HEK293T (cell line): ENCODE results near the gene PATZ1.
A peak's percentile ranks its signal among the peaks of the same experiment; 100 is the strongest.

Experiments used
- CTCF ChIA-PET: fragments of 350-600 bp; formaldehyde crosslinking; extraction: SDS; loops from one replicate; lab custom pipeline; 2021; ENCODE audit warnings: antibody characterized with exemption, inconsistent platforms; lab: Yijun Ruan, JAX
- POLR2A ChIA-PET: fragments of 350-600 bp; formaldehyde crosslinking; extraction: SDS; loops from one replicate; lab custom pipeline; 2020; ENCODE audit warnings: antibody characterized with exemption, inconsistent platforms; lab: Yijun Ruan, JAX
- DNase-seq: peaks from one replicate; pipeline ENCODE4 v3.0.0; 2012; ENCODE audit warnings: mixed read lengths; ENCODE audit errors: extremely low spot score
- ARNT ChIP-seq: fragments of 450-650 bp; IDR thresholded peaks from 2 replicates; pipeline ENCODE4 v1.6.1; 2017; ENCODE audit warnings: mild to moderate bottlenecking
- BHLHE40 ChIP-seq: fragments of 450-650 bp; IDR thresholded peaks from 2 replicates; pipeline ENCODE4 v1.6.1; 2016; ENCODE audit warnings: mild to moderate bottlenecking, moderate library complexity, borderline replicate concordance
- CTBP1 ChIP-seq: fragments of 450-650 bp; IDR thresholded peaks from 2 replicates; pipeline ENCODE4 v1.6.1; 2016; ENCODE audit warnings: borderline replicate concordance
- ELF4 ChIP-seq: fragments of 450-650 bp; IDR thresholded peaks from 2 replicates; pipeline ENCODE4 v1.6.1; 2017; ENCODE audit warnings: antibody characterized with exemption
- FOXA1 ChIP-seq: fragments of 450-650 bp; IDR thresholded peaks from 2 replicates; pipeline ENCODE4 v1.6.1; 2016; ENCODE audit warnings: mild to moderate bottlenecking
- FOXK2 ChIP-seq: fragments of 450-650 bp; IDR thresholded peaks from 2 replicates; pipeline ENCODE4 v1.6.1; 2016; ENCODE audit warnings: mild to moderate bottlenecking
- FOXM1 ChIP-seq: fragments of 450-650 bp; IDR thresholded peaks from 2 replicates; pipeline ENCODE4 v1.6.1; 2017; ENCODE audit warnings: mild to moderate bottlenecking, borderline replicate concordance
- HDGF ChIP-seq: fragments of 450-650 bp; IDR thresholded peaks from 2 replicates; pipeline ENCODE4 v1.6.1; 2017; ENCODE audit warnings: antibody characterized with exemption, borderline replicate concordance
- L3MBTL2 ChIP-seq: fragments of 450-650 bp; conservative IDR thresholded peaks from 2 replicates; pipeline ENCODE4 v1.6.1; 2016; ENCODE audit warnings: mild to moderate bottlenecking
- LEF1 ChIP-seq: fragments of 450-650 bp; IDR thresholded peaks from 2 replicates; pipeline ENCODE4 v1.6.1; 2017; ENCODE audit warnings: mild to moderate bottlenecking, borderline replicate concordance
- NFRKB ChIP-seq: fragments of 450-650 bp; IDR thresholded peaks from 2 replicates; pipeline ENCODE4 v1.6.1; 2016; ENCODE audit warnings: mild to moderate bottlenecking, moderate library complexity
- SP1 ChIP-seq: fragments of 450-650 bp; IDR thresholded peaks from 2 replicates; pipeline ENCODE4 v1.6.1; 2017
- SUZ12 ChIP-seq: fragments of 450-650 bp; IDR thresholded peaks from 2 replicates; pipeline ENCODE4 v1.6.1; 2016; ENCODE audit warnings: mild to moderate bottlenecking
- TARDBP ChIP-seq: fragments of 450-650 bp; IDR thresholded peaks from 2 replicates; pipeline ENCODE4 v1.6.1; 2016
- ZNF384 ChIP-seq: fragments of 450-650 bp; IDR thresholded peaks from 2 replicates; pipeline ENCODE4 v1.6.1; 2016
- TF ChIP-seq, protein P1 (sequence below): fragments of 450-650 bp; IDR thresholded peaks from 2 replicates; pipeline ENCODE4 v1.6.1; 2016

PATZ1 gene

DNA sequence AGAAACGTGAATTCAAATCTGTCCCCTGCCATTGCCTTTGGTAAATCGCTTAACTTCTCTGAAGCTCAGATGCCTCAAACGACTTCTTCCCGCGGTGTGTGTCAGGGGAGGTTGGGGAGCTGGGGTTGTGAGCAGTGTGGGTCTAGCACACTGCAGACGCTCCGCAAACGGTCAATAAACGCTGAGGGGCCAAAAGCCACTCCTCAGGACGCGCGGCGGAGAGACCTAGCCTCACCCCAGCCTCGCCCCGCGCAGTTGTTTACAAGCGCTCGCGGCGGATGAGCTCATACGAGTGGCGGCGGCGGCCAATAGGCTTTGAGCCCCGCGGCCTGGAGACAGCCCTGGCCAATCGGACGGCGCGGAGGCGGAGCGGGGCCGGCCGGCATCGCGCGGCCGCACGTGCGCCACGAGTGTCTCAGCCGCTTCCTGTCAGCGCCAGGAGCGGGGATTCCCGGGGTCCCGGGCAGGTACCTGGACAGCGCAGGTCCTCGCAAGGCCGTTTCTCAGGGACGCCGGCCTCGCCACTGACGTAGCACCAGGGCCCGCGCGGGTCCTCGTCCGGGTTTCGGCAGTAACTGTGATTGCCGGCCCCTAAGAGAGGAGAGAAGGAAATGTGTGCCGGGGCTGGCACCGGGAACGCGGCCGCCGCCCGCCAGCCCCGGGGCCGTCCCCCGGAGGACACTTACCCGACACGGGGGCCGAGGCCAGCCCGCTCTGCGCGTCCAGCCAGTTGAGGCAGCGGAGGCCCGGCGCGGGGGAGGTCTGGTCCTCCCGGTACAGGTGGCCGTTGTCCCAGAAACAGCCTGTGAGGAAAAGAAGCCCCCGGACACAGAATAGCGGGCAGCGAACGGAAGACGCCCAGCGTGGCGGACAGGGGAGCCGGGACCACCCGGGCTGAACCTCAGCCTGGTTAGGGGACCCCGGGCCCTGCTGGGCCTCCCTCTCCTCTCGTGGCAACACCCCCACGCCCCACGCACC, 55.4 kb downstream of the PATZ1 start:
- CTCF ChIA-PET: interaction anchor here (1.2 to 1.9 kb wide), 3 partner anchors 18 to 23 kb away, joined by 3 to 8 read pairs (median 6); no protein-coding TSS in a partner anchor
- peak; percentile 98 for DNase-seq
- TF ChIP-seq, protein P1, sequence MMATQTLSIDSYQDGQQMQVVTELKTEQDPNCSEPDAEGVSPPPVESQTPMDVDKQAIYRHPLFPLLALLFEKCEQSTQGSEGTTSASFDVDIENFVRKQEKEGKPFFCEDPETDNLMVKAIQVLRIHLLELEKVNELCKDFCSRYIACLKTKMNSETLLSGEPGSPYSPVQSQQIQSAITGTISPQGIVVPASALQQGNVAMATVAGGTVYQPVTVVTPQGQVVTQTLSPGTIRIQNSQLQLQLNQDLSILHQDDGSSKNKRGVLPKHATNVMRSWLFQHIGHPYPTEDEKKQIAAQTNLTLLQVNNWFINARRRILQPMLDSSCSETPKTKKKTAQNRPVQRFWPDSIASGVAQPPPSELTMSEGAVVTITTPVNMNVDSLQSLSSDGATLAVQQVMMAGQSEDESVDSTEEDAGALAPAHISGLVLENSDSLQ: no peak
- TF ChIP-seq TARDBP (no peak), NFRKB (no peak), FOXA1 (no peak), FOXK2 (peak; percentile 89), LEF1 (peak; percentile 6; the same call in 1 of the 2 replicates), SP1 (no peak), L3MBTL2 (peak; percentile 98), ZNF384 (no peak), ELF4 (peak; percentile 6; the same call in 1 of the 2 replicates), SUZ12 (no peak), FOXM1 (no peak), ARNT (no peak), HDGF (no peak), BHLHE40 (peak; percentile 57; the same call in 1 of the 2 replicates), CTBP1 (no peak; the same call in 1 of the 2 replicates)
- POLR2A ChIA-PET: interaction anchor here (0.8 to 2.7 kb wide), 17 partner anchors 8 to 183 kb away, joined by 3 to 13 read pairs (median 5); partner anchors contain the start of genes DRG1, PATZ1 and SELENOM

- ChIA-PET CTCF (interaction anchor here (0.7 kb wide), 1 partner anchor 38 kb away, joined by 3 read pairs; no protein-coding TSS in a partner anchor), POLR2A (interaction anchor here (1.1 to 1.7 kb wide), 2 partner anchors 41 to 57 kb away, joined by 4 read pairs; partner anchors contain the start of gene PATZ1)
- no peak for TF ChIP-seq SP1
- no peak for TF ChIP-seq L3MBTL2
- TF ChIP-seq ELF4: no peak
- no peak for TF ChIP-seq BHLHE40
- TF ChIP-seq HDGF: no peak
- no peak for TF ChIP-seq NFRKB
- no peak for TF ChIP-seq FOXK2
- TF ChIP-seq TARDBP: no peak
- TF ChIP-seq LEF1: no peak
- no peak for TF ChIP-seq FOXA1
- no peak for TF ChIP-seq FOXM1
- no peak for TF ChIP-seq CTBP1
- no peak for TF ChIP-seq SUZ12
- no peak for TF ChIP-seq ZNF384
- DNase-seq: no peak
Measured at GRCh38 chr22:31289344-31289743, 56.8 kb downstream of the PATZ1 start.

- no peak for TF ChIP-seq FOXK2
- no peak for TF ChIP-seq ARNT
- no peak for TF ChIP-seq ZNF384
- TF ChIP-seq NFRKB: no peak
- no peak for TF ChIP-seq ELF4
- TF ChIP-seq SUZ12: no peak
- TF ChIP-seq, protein P1: no peak
- CTCF ChIA-PET: interaction anchor here (0.7 kb wide), 1 partner anchor 38 kb away, joined by 3 read pairs; no protein-coding TSS in a partner anchor
- DNase-seq: no peak
- POLR2A ChIA-PET: interaction anchor here (1.1 kb wide), 1 partner anchor 58 kb away, joined by 4 read pairs; the partner anchor contains the start of gene PATZ1
Measured at GRCh38 chr22:31288496-31289240, 57.5 kb downstream of the PATZ1 start.

DNA sequence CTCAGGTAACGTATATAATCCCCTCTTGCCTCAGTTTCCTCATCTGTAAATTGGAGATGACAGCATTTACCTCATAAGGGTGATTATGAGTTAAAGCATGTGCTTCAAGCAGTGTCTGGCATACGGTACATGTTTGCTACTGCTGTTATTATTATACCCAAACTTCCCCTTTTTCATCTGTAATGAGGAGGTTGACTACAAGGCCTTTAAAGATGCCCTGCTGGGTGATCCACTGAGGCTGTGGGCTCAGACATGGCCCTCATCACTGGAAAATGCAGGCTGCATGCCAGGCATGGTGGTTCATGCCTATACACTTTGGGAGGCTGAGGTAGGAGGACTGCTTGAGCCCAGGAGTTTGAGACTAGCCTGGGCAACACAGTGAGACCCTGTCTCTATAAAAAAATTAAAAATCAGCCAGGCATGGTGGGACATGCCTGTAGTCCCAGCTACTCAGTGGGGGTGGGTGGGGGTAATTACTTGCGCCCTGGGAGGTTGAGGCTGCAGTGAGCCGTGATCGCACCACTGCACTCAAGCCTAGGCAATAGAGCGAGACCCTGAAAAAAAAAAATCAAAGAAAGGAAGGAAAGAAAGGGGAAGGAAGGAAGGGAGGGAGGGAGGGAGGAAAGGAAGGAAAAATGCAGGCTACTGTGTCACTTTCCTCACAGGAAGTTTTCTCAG, 58.2 kb downstream of the PATZ1 start:
- ChIA-PET CTCF (no interaction called here), POLR2A (no interaction called here)
- DNase-seq: no peak
- TF ChIP-seq SP1 (no peak), CTBP1 (no peak), L3MBTL2 (no peak), TARDBP (no peak), ELF4 (no peak), HDGF (no peak), LEF1 (no peak), ARNT (no peak), FOXA1 (no peak), BHLHE40 (no peak), FOXM1 (no peak), NFRKB (no peak), FOXK2 (no peak), SUZ12 (no peak), ZNF384 (no peak)
- TF ChIP-seq, protein P1: no peak
